ENCODE measurements around the gene SLC26A4.

SLC26A4 gene

GRCh38 chr7:107754642-107755041, 94.0 kb downstream of the SLC26A4 start:
- no peak for DNase-seq

- no peak for DNase-seq
Measured at GRCh38 chr7:107758667-107759066, 98.0 kb downstream of the SLC26A4 start.

GRCh38 chr7:107767391-107767790, 106.8 kb downstream of the SLC26A4 start:
- no peak for DNase-seq

Measured in hematopoietic multipotent progenitor cell treated with erythropoietin and hydrocortisone succinate and interleukin-3 and kit ligand, for 4 days (in vitro differentiated cells).